C4-2B (cell line): ENCODE measurements around the gene VSIG4.

Source experiments
- CTCF ChIP-seq: fragments of 450-650 bp; conservative IDR thresholded peaks from 2 replicates; pipeline ENCODE4 v1.5.1; 2017; ENCODE audit warnings: mild to moderate bottlenecking
- ZFX ChIP-seq: fragments of 450-650 bp; IDR thresholded peaks from 2 replicates; pipeline ENCODE4 v1.6.1; 2017

GRCh38 chrX:66020631-66021334 lies 19.1 kb downstream of the VSIG4 start:
- TF ChIP-seq CTCF (no peak), ZFX (no peak)
